Skeletal muscle satellite cell (primary cell): ENCODE data around the gene GPANK1. TPM values are rescaled to one million over a fixed set of nuclear protein-coding genes. Genes with fewer than 3 reads are reported as not detected.
A peak's percentile ranks its signal among the peaks of the same experiment; 100 is the strongest.

ENCODE experiments used
- H3K27me3 ChIP-seq: 2 replicates; pipeline ENCODE4 v1.7.0; 2013; ENCODE audit warnings: low read length; ENCODE audit not compliant: control insufficient read depth, insufficient read depth
- H3K36me3 ChIP-seq: 2 replicates; pipeline ENCODE4 v1.7.0; 2013; ENCODE audit warnings: mild to moderate bottlenecking, control low read depth, low read length; ENCODE audit not compliant: insufficient read depth
- H3K4me1 ChIP-seq: 2 replicates; pipeline ENCODE4 v1.7.0; 2013; ENCODE audit warnings: low read length; ENCODE audit not compliant: control insufficient read depth, insufficient read depth
- H3K4me2 ChIP-seq: 2 replicates; pipeline ENCODE4 v1.7.0; 2013; ENCODE audit warnings: mild to moderate bottlenecking, low read length
- H3K4me3 ChIP-seq: 2 replicates; pipeline ENCODE4 v1.7.0; 2013; ENCODE audit warnings: low read length
- H3K9ac ChIP-seq: 2 replicates; pipeline ENCODE4 v1.7.0; 2013; ENCODE audit warnings: mild to moderate bottlenecking, low read depth, low read length, moderate library complexity
- H3K9me3 ChIP-seq: replicated peaks from 2 replicates; pipeline ENCODE4 v1.7.0; 2013; ENCODE audit warnings: mild to moderate bottlenecking, control low read depth, low read length
- small RNA-seq: library from RNA; depleted of rRNA; stranded (forward); fragments of <200 nt; gene quantifications from one replicate; pipeline ENCODE3, GENCODE V24; 2012

GPANK1 gene

GRCh38 chr6:31619805-31620585, 44.8 kb downstream of the GPANK1 start:
- Histone ChIP-seq H3K36me3 (peaks cover 31% of the 10 kb centered on the region), H3K27me3 (peaks cover 2% of the 10 kb centered on the region), H3K4me3 (peak overlapping the region; percentile 88), H3K9ac (peak overlapping the region; percentile 91), H3K9me3 (no peaks in the 10 kb centered on the region), H3K4me1 (peaks cover 15% of the 10 kb centered on the region), H3K4me2 (peak overlapping the region; percentile 89)

- H3K9me3 ChIP-seq, result no peaks in the 10 kb centered on the region
- no peak overlapping the region for H3K4me3 ChIP-seq
- peaks cover 4% of the 10 kb centered on the region for H3K4me1 ChIP-seq
Observed at GRCh38 chr6:31617010-31617409, 47.8 kb downstream of the GPANK1 start.

GRCh38 chr6:31615748-31616147, 49.0 kb downstream of the GPANK1 start:
- Histone ChIP-seq H3K4me1 (no peaks in the 10 kb centered on the region), H3K36me3 (no peaks in the 10 kb centered on the region), H3K4me2 (no peak overlapping the region), H3K9ac (no peak overlapping the region), H3K27me3 (peaks cover 8% of the 10 kb centered on the region), H3K9me3 (no peaks in the 10 kb centered on the region), H3K4me3 (no peak overlapping the region)

More at GRCh38 chr6:31617010-31617409, 47.8 kb downstream of the GPANK1 start:
- Histone ChIP-seq H3K9ac (no peak overlapping the region), H3K4me2 (no peak overlapping the region), H3K36me3 (peaks cover 5% of the 10 kb centered on the region), H3K27me3 (peaks cover 8% of the 10 kb centered on the region)

GRCh38 chr6:31614684-31615578, 49.9 kb downstream of the GPANK1 start, which contains the start of gene AIF1:
Gene AIF1 (plus strand): TSS chr6:31615234. CDS start chr6:31615330, 96 bp downstream.
- H3K27me3 ChIP-seq, result peaks cover 8% of the 10 kb centered on the region
- no peak within 1 kb of the TSS for H3K4me3 ChIP-seq
- H3K9ac ChIP-seq, result no peak within 1 kb of the TSS
- H3K36me3 ChIP-seq, result no peaks in the 10 kb centered on the region
- no peaks in the 10 kb centered on the region for H3K4me1 ChIP-seq
- no peak within 1 kb of the TSS for H3K4me2 ChIP-seq
- no peaks in the 10 kb centered on the region for H3K9me3 ChIP-seq

- Histone ChIP-seq H3K9ac (no peak overlapping the region), H3K4me3 (no peak overlapping the region), H3K4me1 (no peaks in the 10 kb centered on the region), H3K36me3 (no peaks in the 10 kb centered on the region), H3K9me3 (no peaks in the 10 kb centered on the region), H3K4me2 (no peak overlapping the region), H3K27me3 (peaks cover 8% of the 10 kb centered on the region)
Observed at GRCh38 chr6:31614075-31614619, 50.6 kb downstream of the GPANK1 start.

Small RNA genes lying within 50 kb of the gene (small RNA-seq; reads per million reads assigned to genes)
- gene MIR4646 (not detected), gene MIR6832 (not detected), gene RF00019 (not detected), gene SNORA38 (486 reads per million, percentile 98 among the genes with 10 or more reads in this experiment), gene UQCRHP1 (not detected)
